Urinary bladder (tissue), 4 donors: Measurements from ENCODE around the gene TAF6L. TPM values are rescaled to one million over a fixed set of nuclear protein-coding genes. Genes with fewer than 3 reads are reported as not detected.

Experiments
- DNase-seq: peaks from one replicate; pipeline ENCODE4 v3.0.0-alpha.2; 2015; ENCODE audit errors: extremely low spot score
- H3K27ac ChIP-seq: one replicate; pipeline ENCODE4 v1.5.1; 2013; ENCODE audit warnings: low read depth, mild to moderate bottlenecking, moderate library complexity
- H3K36me3 ChIP-seq: one replicate; pipeline ENCODE4 v1.6.1; 2013; ENCODE audit warnings: mild to moderate bottlenecking, moderate library complexity; ENCODE audit not compliant: insufficient read depth
- H3K4me1 ChIP-seq: one replicate; pipeline ENCODE4 v1.6.1; 2013; ENCODE audit warnings: mild to moderate bottlenecking, moderate library complexity; ENCODE audit not compliant: insufficient read depth
- H3K4me3 ChIP-seq: one replicate; pipeline ENCODE4 v1.5.1; 2013; ENCODE audit warnings: low read depth, low read length
- WGBS: extraction: QIAGEN DNeasy Blood & Tissue Kit; methylation state at CpG from one replicate; pipeline ENCODE4 v1.1.7; 2013; 5-methylcytosine and 5-hydroxymethylcytosine counted together
- polyA plus RNA-seq: library from polyadenylated mRNA; stranded (reverse); fragments of 200-250 nt; gene quantifications from one replicate; pipeline ENCODE4 v1.2.3, GENCODE V29; 2013
- small RNA-seq: library from RNA; depleted of rRNA; stranded (forward); fragments of <200 nt; gene quantifications from one replicate; pipeline ENCODE3, GENCODE V24; 2014
- total RNA-seq: library from RNA; depleted of rRNA; stranded (reverse); fragments of >200 nt; gene quantifications from one replicate; pipeline ENCODE4 v1.2.3, GENCODE V29; 2014
- donor health status: healthy with polysubstance abuse.
- donor health status: healthy.

Gene TAF6L
- total and polyA plus RNA-seq, 2 donors: 8.5 to 21.9 TPM

GRCh38 chr11:62832336-62833234, 61.4 kb downstream of the TAF6L start, which contains the start of gene TEX54:
Gene TEX54 (minus strand): TSS chr11:62832841.
- Histone ChIP-seq H3K4me3 (peak within 1 kb of the TSS; percentile 73), H3K36me3 (no peaks in the 10 kb centered on the region), H3K27ac (peak within 1 kb of the TSS; percentile 99), H3K4me1 (no peaks in the 10 kb centered on the region)
- 11% methylated on average over 40 of the region's 40 CpGs for WGBS
- DNase-seq: no peak

DNA sequence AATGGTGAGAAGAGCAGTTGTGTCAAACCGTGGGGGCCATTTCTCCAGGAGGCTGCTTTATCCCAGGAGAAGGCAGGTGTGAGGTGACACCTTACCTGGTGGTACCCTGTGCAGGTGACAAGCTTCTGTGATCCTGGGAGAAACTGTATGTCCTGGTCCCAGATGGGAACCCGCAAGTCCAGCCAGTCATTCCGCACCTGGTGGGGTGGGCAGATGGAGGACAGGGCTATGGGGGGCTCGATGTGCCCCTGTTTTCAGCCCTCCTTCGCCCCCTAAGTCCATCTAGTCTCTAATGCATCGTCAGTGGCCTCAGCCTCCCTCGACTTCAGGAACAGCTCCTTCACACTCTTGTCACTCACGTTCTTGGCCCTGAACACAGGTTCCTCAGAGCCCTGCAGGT, 64.1 kb downstream of the TAF6L start:
- no peak for DNase-seq
- H3K4me1 ChIP-seq: peaks cover 1% of the 10 kb centered on the region
- WGBS: 90% methylated on average over 8 of the region's 8 CpGs
- H3K36me3 ChIP-seq: no peaks in the 10 kb centered on the region
- no peak overlapping the region for H3K27ac ChIP-seq
- no peak overlapping the region for H3K4me3 ChIP-seq

Small RNA genes lying within 50 kb of the gene (small RNA-seq; reads per million reads assigned to genes)
- gene MIR6514 (0.38 reads per million, percentile 29 among the genes with 10 or more reads in this experiment), gene RNU6-118P (not detected)

Other genes starting within 250 kb of the TAF6L start
Only the 30 nearest of the 31 such genes appear.
- 554 TPM for gene AHNAK, start 224.6 kb upstream of the TAF6L start, total RNA-seq
- 200 TPM for gene AHNAK, start 224.6 kb upstream of the TAF6L start, polyA plus RNA-seq
- gene EEF1G, start 197.5 kb upstream of the TAF6L start, total RNA-seq: 863 TPM
- 1,468 TPM for gene EEF1G, start 197.5 kb upstream of the TAF6L start, polyA plus RNA-seq
- 5.1 TPM for gene TUT1, start 179.9 kb upstream of the TAF6L start, total RNA-seq
- gene TUT1, start 179.9 kb upstream of the TAF6L start, polyA plus RNA-seq: 14.3 TPM
- gene MTA2, start 169.5 kb upstream of the TAF6L start, total RNA-seq: 75.2 TPM
- gene MTA2, start 169.5 kb upstream of the TAF6L start, polyA plus RNA-seq: 52.8 TPM
- 12.9 TPM for gene EML3, start 158.6 kb upstream of the TAF6L start, total RNA-seq
- gene EML3, start 158.6 kb upstream of the TAF6L start, polyA plus RNA-seq: 47.7 TPM
- gene ROM1, start 158.1 kb upstream of the TAF6L start, total RNA-seq: 1.3 TPM
- gene ROM1, start 158.1 kb upstream of the TAF6L start, polyA plus RNA-seq: 18.9 TPM
- gene B3GAT3, start 149.4 kb upstream of the TAF6L start, total RNA-seq: 9.7 TPM
- gene B3GAT3, start 149.4 kb upstream of the TAF6L start, polyA plus RNA-seq: 37.7 TPM
- 93.9 TPM for gene GANAB, start 124.8 kb upstream of the TAF6L start, total RNA-seq
- 152 TPM for gene GANAB, start 124.8 kb upstream of the TAF6L start, polyA plus RNA-seq
- gene INTS5, start 118.1 kb upstream of the TAF6L start, total RNA-seq: 7.9 TPM
- 16.6 TPM for gene INTS5, start 118.1 kb upstream of the TAF6L start, polyA plus RNA-seq
- 10.9 TPM for gene C11orf98, start 106.2 kb upstream of the TAF6L start, total RNA-seq
- 72.1 TPM for gene C11orf98, start 106.2 kb upstream of the TAF6L start, polyA plus RNA-seq
- gene CSKMT, start 106.1 kb upstream of the TAF6L start, total RNA-seq: 5.0 TPM
- gene CSKMT, start 106.1 kb upstream of the TAF6L start, polyA plus RNA-seq: 9.5 TPM
- gene UQCC3, start 99.7 kb upstream of the TAF6L start, total RNA-seq: 3.4 TPM
- 13.3 TPM for gene UQCC3, start 99.7 kb upstream of the TAF6L start, polyA plus RNA-seq
- gene LBHD1, start 99.1 kb upstream of the TAF6L start, total RNA-seq: 3.1 TPM
- 2.8 TPM for gene LBHD1, start 99.1 kb upstream of the TAF6L start, polyA plus RNA-seq
- 34.5 TPM for gene UBXN1, start 92.3 kb upstream of the TAF6L start, total RNA-seq
- 206 TPM for gene UBXN1, start 92.3 kb upstream of the TAF6L start, polyA plus RNA-seq
- gene LRRN4CL, start 81.9 kb upstream of the TAF6L start, total RNA-seq: 10.9 TPM
- 16.7 TPM for gene LRRN4CL, start 81.9 kb upstream of the TAF6L start, polyA plus RNA-seq
- gene BSCL2, start 64.0 kb upstream of the TAF6L start, total RNA-seq: 25.6 TPM
- 52.6 TPM for gene BSCL2, start 64.0 kb upstream of the TAF6L start, polyA plus RNA-seq
- 0.37 TPM for gene GNG3, start 63.7 kb upstream of the TAF6L start, total RNA-seq
- 0.96 TPM for gene GNG3, start 63.7 kb upstream of the TAF6L start, polyA plus RNA-seq
- gene HNRNPUL2, start 43.9 kb upstream of the TAF6L start, total RNA-seq: 25.9 TPM
- gene HNRNPUL2, start 43.9 kb upstream of the TAF6L start, polyA plus RNA-seq: 50.4 TPM
- 35.6 TPM for gene TTC9C, start 42.9 kb upstream of the TAF6L start, total RNA-seq
- gene TTC9C, start 42.9 kb upstream of the TAF6L start, polyA plus RNA-seq: 27.3 TPM
- gene ZBTB3, start 17.2 kb upstream of the TAF6L start, total RNA-seq: 10.5 TPM
- 3.2 TPM for gene ZBTB3, start 17.2 kb upstream of the TAF6L start, polyA plus RNA-seq
- gene POLR2G, start 9.8 kb upstream of the TAF6L start, total RNA-seq: 46.4 TPM
- 107 TPM for gene POLR2G, start 9.8 kb upstream of the TAF6L start, polyA plus RNA-seq
- gene TMEM179B, start 16.0 kb downstream of the TAF6L start, total RNA-seq: 26.2 TPM
- 64.1 TPM for gene TMEM179B, start 16.0 kb downstream of the TAF6L start, polyA plus RNA-seq
- gene TMEM223, start 20.6 kb downstream of the TAF6L start, total RNA-seq: 16.7 TPM
- 21.3 TPM for gene TMEM223, start 20.6 kb downstream of the TAF6L start, polyA plus RNA-seq
- gene NXF1, start 34.0 kb downstream of the TAF6L start, total RNA-seq: 32.4 TPM
- 103 TPM for gene NXF1, start 34.0 kb downstream of the TAF6L start, polyA plus RNA-seq
- 30.0 TPM for gene STX5, start 60.7 kb downstream of the TAF6L start, total RNA-seq
- 32.0 TPM for gene STX5, start 60.7 kb downstream of the TAF6L start, polyA plus RNA-seq
- not detected for gene TEX54, start 61.4 kb downstream of the TAF6L start, total RNA-seq
- gene TEX54, start 61.4 kb downstream of the TAF6L start, polyA plus RNA-seq: not detected
- 31.1 TPM for gene WDR74, start 68.2 kb downstream of the TAF6L start, total RNA-seq
- 47.1 TPM for gene WDR74, start 68.2 kb downstream of the TAF6L start, polyA plus RNA-seq
- 45.0 TPM for gene SLC3A2, start 109.5 kb downstream of the TAF6L start, total RNA-seq
- 126 TPM for gene SLC3A2, start 109.5 kb downstream of the TAF6L start, polyA plus RNA-seq
- gene CHRM1, start 150.0 kb downstream of the TAF6L start, total RNA-seq: 0.53 TPM
- 0.46 TPM for gene CHRM1, start 150.0 kb downstream of the TAF6L start, polyA plus RNA-seq
- gene SLC22A6, start 213.6 kb downstream of the TAF6L start, total RNA-seq: not detected
- gene SLC22A6, start 213.6 kb downstream of the TAF6L start, polyA plus RNA-seq: not detected